NCI-H2227 (cell line): ENCODE measurements around the gene CCNJL.

Source experiments
- DNase-seq: peaks from one replicate; lab custom pipeline; 2025; ENCODE audit not compliant: unreplicated experiment; lab: John Stamatoyannopoulos, UW

The CCNJL gene

GRCh38 chr5:160233215-160233614 is 79.1 kb downstream of the CCNJL start:
- no peak for DNase-seq

GRCh38 chr5:160231783-160232342 is 80.5 kb downstream of the CCNJL start:
- DNase-seq, result no peak

- DNase-seq, result no peak
Measured at GRCh38 chr5:160230686-160231527, 81.5 kb downstream of the CCNJL start.

DNA sequence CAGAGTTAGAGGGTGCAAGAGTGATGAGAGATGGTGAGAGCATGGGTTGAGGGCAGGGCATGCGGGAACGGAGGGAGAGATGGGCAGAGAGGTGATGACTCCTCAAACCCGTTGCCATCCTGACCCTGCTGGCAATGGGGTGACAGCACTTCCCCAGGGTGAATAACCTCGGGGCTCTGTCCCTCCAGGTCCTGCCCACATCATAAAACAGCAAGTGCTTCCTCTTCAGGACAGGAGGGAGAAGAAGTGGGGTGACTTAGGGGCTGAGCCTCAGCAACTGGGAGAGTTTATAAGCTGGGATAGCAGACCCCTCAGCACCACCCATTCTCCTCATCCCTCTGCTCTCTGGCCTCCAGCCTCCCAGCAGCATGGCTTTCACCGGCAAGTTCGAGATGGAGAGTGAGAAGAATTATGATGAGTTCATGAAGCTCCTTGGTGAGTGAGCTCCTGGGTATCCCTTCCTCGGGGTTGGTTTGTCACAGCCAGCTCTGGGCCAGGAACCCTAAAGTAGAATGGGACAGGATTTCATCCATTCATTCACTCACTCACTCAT is 83.1 kb downstream of the CCNJL start, which contains the start of gene FABP6:
Gene FABP6, plus strand, starts transcription at position 317 of the 553 bp plus-strand sequence. Its CDS starts 52 bp downstream, at position 369.
- DNase-seq, result no peak

- DNase-seq, result no peak
Measured at GRCh38 chr5:160227012-160227411, 85.4 kb downstream of the CCNJL start.

DNA sequence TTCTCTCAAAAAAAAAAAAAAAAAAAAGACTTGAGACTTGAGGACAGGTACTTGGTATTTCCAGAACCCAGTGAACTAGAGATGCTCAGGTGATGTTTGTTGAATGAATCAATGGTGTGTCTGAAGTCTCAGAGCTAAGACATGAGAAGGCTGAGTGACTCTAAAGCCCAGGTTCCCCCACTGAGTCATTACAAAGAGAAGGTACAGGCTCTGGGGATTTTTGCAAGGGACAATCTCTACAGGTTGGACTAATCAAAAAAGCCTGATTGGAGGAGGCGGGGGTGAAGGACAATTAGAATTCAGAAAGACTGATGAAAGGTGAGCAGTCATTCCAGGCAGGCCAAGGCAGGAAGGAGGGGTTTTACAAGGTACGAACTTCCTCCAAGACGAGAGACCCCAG is 91.3 kb downstream of the CCNJL start:
- DNase-seq, result no peak

GRCh38 chr5:160219356-160219755 is 93.0 kb downstream of the CCNJL start:
- no peak for DNase-seq

DNA sequence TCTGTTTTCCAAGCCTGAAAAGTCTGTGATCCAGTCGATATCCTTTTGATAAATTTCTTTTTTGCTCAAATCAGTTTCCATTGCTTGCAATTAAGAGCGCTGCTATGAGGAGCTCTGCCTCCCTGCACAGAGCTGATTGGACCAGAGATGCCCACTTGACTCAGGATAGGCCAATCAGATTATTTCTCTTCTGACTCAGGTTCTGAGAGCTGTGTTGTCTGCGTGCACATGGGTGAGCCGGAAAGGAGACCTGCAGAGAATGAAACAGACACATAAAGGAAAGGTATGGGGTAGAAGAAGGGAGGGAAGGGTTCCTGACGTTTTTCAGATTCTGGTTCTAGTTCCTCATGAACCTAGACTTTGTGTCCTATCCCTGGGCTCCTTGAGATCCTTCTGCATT is 98.8 kb downstream of the CCNJL start:
- no peak for DNase-seq

GRCh38 chr5:160211352-160211751 is 101.0 kb downstream of the CCNJL start:
- no peak for DNase-seq

GRCh38 chr5:160210606-160211005 is 101.8 kb downstream of the CCNJL start:
- no peak for DNase-seq

- no peak for DNase-seq
Measured at GRCh38 chr5:160209917-160210316, 102.4 kb downstream of the CCNJL start.

- DNase-seq, result no peak
Measured at GRCh38 chr5:160207061-160207460, 105.3 kb downstream of the CCNJL start.
